Measurements from ENCODE around the gene C2orf49.

The C2orf49 gene

DNA sequence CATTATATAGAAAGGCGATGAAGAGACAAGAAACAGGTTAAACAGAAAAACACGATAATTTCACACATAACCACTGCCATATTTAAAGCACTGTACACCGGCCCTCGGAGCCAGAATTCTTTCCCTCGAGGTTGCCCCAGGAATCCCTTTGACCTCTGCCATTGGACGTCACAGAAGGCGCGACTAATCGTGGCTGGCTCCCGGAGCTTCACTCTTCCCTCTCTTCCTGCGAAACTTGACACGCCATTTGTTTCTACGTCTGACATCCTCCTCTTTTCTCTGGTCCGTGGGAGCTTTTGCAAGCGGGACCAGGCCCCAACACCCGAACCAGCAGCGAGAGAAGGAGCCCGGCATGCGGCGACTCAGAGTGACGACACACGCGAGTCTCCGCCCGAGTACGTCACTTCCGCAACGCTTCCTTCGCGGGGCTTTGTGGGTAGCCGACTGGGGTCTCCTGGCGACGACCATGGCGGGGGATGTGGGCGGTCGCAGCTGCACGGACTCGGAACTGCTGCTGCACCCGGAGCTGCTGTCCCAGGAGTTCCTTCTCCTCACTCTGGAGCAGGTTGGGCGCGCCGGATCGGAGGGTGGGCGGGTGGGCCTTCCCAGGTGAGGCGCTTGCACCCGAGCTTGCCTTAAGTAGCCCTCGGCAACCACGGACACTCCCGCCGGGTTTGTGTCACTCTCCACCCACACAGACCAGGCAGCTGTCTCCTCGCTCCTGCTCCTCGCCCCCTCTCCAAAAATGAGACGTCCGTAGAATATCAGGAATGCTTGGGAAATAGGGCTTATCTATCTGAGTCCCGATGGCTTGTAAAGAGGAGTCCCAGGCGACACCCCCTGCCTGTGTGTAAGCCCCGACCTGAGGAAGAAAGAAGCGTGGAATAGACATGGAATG, at the start of gene C2orf49:
Gene C2orf49, plus strand, starts transcription at position 419 of the 898 bp plus-strand sequence. Its CDS starts 48 bp downstream, at position 467.
- H3K36me3 ChIP-seq (replicated peaks; ENCODE audit: low read depth, low read length) = peaks cover 29% of the 10 kb centered on the region
- no peaks in the 10 kb centered on the region for H3K27me3 ChIP-seq (ENCODE audit: low read depth, low read length)
- peaks cover 18% of the 10 kb centered on the region for H3K4me1 ChIP-seq (ENCODE audit: low read length)
- peak within 1 kb of the TSS; percentile 92 for H3K9ac ChIP-seq (ENCODE audit: low read length)
- H3K79me2 ChIP-seq (ENCODE audit: low read length) = peaks cover 55% of the 10 kb centered on the region
- H3K4me2 ChIP-seq (ENCODE audit: low read length) = peak within 1 kb of the TSS; percentile 97
- no peak for TF ChIP-seq CTCF (IDR thresholded peaks at IDR 0.05; ENCODE audit: low read depth, low read length)
- no peak for TF ChIP-seq EZH2phosphoT487 (IDR thresholded peaks at IDR 0.05; ENCODE audit: low read depth)
- peak within 1 kb of the TSS; percentile 82 for H3K27ac ChIP-seq (ENCODE audit: low read length)
- H3K9me3 ChIP-seq (ENCODE audit: insufficient read depth, low read length) = no peaks in the 10 kb centered on the region
- peak within 1 kb of the TSS; percentile 99 for H2AFZ ChIP-seq (ENCODE audit: low read depth, low read length)
- peaks cover 3% of the 10 kb centered on the region; the same call in 1 of the 2 replicates for H4K20me1 ChIP-seq (ENCODE audit: insufficient read depth, low read length)
- H3K4me3 ChIP-seq (ENCODE audit: low read length) = peak within 1 kb of the TSS; percentile 93

GRCh38 chr2:105287692-105288091, 49.6 kb upstream of the C2orf49 start:
- Histone ChIP-seq H3K9ac (ENCODE audit: low read length) (peak overlapping the region; percentile 27), H3K4me3 (ENCODE audit: low read length) (no peak overlapping the region), H3K27ac (ENCODE audit: low read length) (peak overlapping the region; percentile 29), H3K79me2 (ENCODE audit: low read length) (0 out of 2 replicates have a peak, but pooled peaks cover 3% of the 10 kb centered on the region), H3K4me1 (ENCODE audit: low read length) (peaks cover 10% of the 10 kb centered on the region), H3K4me2 (ENCODE audit: low read length) (0 out of 2 replicates have a peak overlapping the region, but pooled peaks have one; percentile 3), H2AFZ (ENCODE audit: low read depth, low read length) (peak overlapping the region; percentile 47; the same call in 1 of the 2 replicates), H3K36me3 (replicated peaks; ENCODE audit: low read depth, low read length) (peaks cover 54% of the 10 kb centered on the region), H4K20me1 (ENCODE audit: insufficient read depth, low read length) (no peaks in the 10 kb centered on the region), H3K9me3 (ENCODE audit: insufficient read depth, low read length) (no peaks in the 10 kb centered on the region), H3K27me3 (ENCODE audit: low read depth, low read length) (no peaks in the 10 kb centered on the region)
- no peak for TF ChIP-seq EZH2phosphoT487 (IDR thresholded peaks at IDR 0.05; ENCODE audit: low read depth)
- peak; percentile 82 for TF ChIP-seq CTCF (IDR thresholded peaks at IDR 0.05; ENCODE audit: low read depth, low read length)

DNA sequence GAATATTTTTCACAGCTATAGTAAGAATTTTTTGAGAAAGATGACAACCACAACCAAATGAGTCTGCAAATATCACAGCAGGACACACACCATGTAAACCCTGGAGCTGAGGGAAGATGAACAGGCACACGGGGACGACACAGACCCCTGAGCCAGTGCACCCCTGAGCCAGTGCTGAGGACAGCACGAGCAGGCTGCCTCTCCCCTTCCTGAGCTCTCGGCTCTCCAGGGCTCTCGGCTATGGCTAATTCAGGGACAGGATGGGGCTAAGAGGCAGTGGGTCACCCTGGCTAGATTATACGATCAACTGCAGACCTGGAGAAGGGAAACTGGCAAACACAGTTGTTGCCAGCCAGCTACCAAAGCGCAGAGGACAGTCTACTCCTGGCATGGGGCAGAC, 49.2 kb upstream of the C2orf49 start:
- Histone ChIP-seq H3K9ac (ENCODE audit: low read length) (no peak overlapping the region), H3K4me2 (ENCODE audit: low read length) (0 out of 2 replicates have a peak overlapping the region, but pooled peaks have one; percentile 3), H4K20me1 (ENCODE audit: insufficient read depth, low read length) (no peaks in the 10 kb centered on the region), H3K4me1 (ENCODE audit: low read length) (peaks cover 10% of the 10 kb centered on the region), H3K27me3 (ENCODE audit: low read depth, low read length) (no peaks in the 10 kb centered on the region), H3K4me3 (ENCODE audit: low read length) (no peak overlapping the region), H3K9me3 (ENCODE audit: insufficient read depth, low read length) (no peaks in the 10 kb centered on the region), H3K36me3 (replicated peaks; ENCODE audit: low read depth, low read length) (peaks cover 58% of the 10 kb centered on the region), H2AFZ (ENCODE audit: low read depth, low read length) (peak overlapping the region; percentile 18; the same call in 1 of the 2 replicates), H3K79me2 (ENCODE audit: low read length) (0 out of 2 replicates have a peak, but pooled peaks cover 3% of the 10 kb centered on the region), H3K27ac (ENCODE audit: low read length) (peak overlapping the region; percentile 29; the same call in 1 of the 2 replicates)
- TF ChIP-seq EZH2phosphoT487 (IDR thresholded peaks at IDR 0.05; ENCODE audit: low read depth) = no peak
- TF ChIP-seq CTCF (IDR thresholded peaks at IDR 0.05; ENCODE audit: low read depth, low read length) = no peak

DNA sequence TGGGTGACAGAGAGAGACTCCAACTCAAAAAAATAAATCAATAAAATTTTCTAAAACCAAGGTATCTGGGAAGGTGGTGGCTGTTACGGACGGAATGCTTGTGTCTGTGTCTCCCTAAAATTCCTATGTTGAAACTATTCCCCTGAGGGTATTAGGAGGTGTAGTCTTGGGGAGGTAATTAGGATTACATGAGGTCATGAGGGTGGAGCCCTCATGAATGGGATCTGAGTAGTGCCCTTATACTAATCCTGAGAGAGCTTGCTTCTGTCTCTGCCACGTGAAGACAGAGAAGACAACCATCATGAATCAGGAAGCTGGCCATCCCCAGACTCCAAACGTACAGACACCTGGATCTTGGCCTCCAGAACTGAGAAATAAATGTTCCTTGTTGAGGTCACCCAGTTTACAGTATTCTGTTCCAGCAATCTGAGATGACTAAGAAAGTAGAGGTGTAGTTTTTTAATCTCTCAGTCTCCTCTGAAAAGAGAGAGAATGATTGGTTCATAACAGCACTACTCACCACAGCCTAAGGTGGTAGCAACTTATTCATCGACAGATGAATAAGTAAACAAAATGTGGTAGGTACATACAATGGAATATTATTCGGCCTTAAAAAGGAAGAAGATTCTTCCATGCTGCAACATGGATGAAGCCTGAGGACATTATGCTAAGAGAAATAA, 46.2 kb upstream of the C2orf49 start:
- no peak overlapping the region for H3K27ac ChIP-seq (ENCODE audit: low read length)
- no peak for TF ChIP-seq CTCF (IDR thresholded peaks at IDR 0.05; ENCODE audit: low read depth, low read length)
- TF ChIP-seq EZH2phosphoT487 (IDR thresholded peaks at IDR 0.05; ENCODE audit: low read depth) = no peak
- no peak overlapping the region for H3K9ac ChIP-seq (ENCODE audit: low read length)
- no peak overlapping the region for H3K4me2 ChIP-seq (ENCODE audit: low read length)
- H3K4me1 ChIP-seq (ENCODE audit: low read length) = peaks cover 16% of the 10 kb centered on the region
- no peaks in the 10 kb centered on the region for H3K9me3 ChIP-seq (ENCODE audit: insufficient read depth, low read length)
- no peaks in the 10 kb centered on the region for H4K20me1 ChIP-seq (ENCODE audit: insufficient read depth, low read length)
- H3K36me3 ChIP-seq (replicated peaks; ENCODE audit: low read depth, low read length) = peaks cover 51% of the 10 kb centered on the region
- H2AFZ ChIP-seq (ENCODE audit: low read depth, low read length) = no peak overlapping the region
- no peak overlapping the region for H3K4me3 ChIP-seq (ENCODE audit: low read length)
- H3K79me2 ChIP-seq (ENCODE audit: low read length) = 0 out of 2 replicates have a peak, but pooled peaks cover 8% of the 10 kb centered on the region
- H3K27me3 ChIP-seq (ENCODE audit: low read depth, low read length) = no peaks in the 10 kb centered on the region
